ENCODE data around the gene RBBP7.

RBBP7 gene

GRCh38 chrX:16870095-16870861 lies at the start of gene RBBP7:
TSS of gene RBBP7 (minus strand) at chrX:16870362. CDS start at chrX:16870053, 309 bp downstream.
- DNase-seq = peak; percentile 80

DNA sequence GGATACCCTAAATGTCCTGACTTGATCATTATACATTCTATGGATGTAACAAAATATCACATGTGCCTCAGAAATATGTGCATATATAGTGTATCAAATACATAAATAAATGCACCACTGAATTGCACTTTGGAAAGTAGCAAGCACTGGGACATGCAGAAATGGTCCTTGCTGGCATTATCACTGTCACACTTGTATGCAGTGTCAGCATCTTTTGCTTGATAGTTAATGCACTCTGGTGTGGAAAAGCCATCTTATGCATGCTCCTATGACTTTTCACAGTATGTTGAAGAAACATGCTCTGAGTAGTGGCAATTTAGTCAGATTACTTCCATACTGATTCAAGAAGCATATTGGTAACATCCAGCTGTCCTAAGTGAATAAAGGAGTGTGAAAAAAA lies 48.8 kb upstream of the RBBP7 start:
- no peak for DNase-seq

DNA sequence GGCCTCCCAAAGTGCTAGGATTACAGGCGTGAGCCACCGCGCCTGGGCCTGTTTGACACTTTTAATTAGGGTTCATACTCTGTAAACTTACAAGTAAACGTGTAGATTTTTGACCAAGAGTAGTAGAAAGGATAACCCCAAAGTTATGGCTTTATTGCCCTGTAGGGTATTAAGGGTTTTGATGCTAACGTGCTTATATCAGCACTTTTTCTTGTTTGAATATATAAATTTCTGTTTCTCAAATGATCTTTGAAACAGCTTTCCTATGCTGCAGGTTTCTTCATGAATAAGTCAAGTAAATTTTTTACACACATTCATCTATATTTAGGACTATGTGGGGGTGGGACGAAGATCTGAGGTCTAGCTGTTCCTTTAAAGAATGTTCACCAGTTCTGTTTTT lies 47.0 kb upstream of the RBBP7 start:
- no peak for DNase-seq

- DNase-seq = no peak
Observed at GRCh38 chrX:16916561-16916960, 46.4 kb upstream of the RBBP7 start.

- no peak for DNase-seq
Observed at GRCh38 chrX:16914058-16914457, 43.9 kb upstream of the RBBP7 start.

DNA sequence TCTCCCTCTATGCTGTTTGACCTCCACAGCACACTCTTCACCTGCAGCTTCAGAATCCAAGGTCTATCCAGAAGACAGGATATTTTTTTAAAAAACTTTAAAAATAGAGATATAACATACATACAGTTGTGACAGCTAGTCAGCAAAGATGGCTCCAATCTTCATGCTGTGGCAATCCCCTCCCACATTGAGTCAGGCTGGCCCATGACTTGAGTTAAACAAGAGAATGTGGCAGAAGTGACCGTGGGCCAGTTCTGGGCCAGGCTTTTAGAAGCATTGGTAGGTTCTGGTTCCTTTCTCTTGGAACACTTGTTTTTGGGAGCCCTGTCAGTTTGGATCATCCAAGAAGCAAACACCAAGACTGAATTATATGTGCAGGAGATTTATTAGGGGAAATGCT lies 40.2 kb upstream of the RBBP7 start:
- DNase-seq = no peak

GRCh38 chrX:16903274-16904022 lies 33.3 kb upstream of the RBBP7 start:
- DNase-seq = no peak

GRCh38 chrX:16897445-16897844 lies 27.3 kb upstream of the RBBP7 start:
- no peak for DNase-seq

DNA sequence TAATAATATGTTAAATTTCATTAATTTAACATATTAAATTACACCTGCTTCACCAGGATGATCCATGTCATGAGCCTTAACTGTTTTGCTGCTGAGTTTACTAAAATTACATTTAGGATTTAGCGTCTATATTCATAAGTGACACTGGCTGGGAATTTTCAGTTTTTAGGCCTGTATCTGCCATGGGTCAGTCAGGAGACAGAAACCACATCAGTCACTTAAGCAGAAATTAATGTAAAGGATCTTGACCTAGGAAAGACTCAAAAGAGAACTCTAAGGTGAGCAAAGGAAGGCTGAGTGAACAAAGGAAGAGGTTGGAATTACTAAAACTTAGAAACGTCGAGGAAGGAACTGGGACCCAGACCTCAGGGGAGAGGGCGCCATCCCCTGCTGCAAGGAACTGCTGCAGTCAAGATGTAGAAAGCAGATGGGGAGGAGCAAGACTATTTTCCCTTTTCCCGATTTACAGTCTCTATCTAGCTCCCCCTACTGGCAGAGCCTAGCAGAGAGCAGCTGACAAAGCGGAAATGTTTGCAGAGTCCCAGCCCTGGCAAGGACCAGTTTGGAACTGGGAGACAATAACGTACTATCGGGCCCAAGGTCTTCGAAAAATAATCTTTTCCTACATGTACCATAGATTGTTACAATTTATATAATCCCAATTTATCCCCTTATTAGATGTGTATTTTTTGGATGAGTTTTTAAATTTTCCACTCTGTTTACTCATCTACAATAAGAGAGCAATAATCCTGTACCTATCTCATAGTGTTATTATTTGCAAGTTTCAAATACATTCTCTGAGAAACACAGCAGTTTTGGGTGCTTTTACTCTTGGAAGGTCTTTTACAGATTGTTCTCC lies 22.6 kb upstream of the RBBP7 start:
- DNase-seq = peak; percentile 35

- no peak for DNase-seq
Observed at GRCh38 chrX:16885628-16886027, 15.5 kb upstream of the RBBP7 start.

DNA sequence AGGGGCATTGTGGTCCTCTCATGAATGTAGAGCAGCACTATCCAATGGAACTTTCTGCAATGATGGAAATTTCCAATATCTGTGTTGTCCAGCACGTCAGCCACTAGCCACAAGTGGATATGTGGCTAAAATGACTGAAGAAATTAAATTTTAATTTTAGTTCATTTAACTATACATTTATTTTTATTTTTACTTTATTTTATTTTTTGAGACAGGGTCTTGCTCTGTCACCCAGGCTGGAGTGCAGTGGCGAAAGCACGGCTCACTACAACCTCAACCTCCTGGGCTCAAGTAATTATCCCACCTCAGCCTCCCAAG lies 13.3 kb upstream of the RBBP7 start:
- no peak for DNase-seq

DNA sequence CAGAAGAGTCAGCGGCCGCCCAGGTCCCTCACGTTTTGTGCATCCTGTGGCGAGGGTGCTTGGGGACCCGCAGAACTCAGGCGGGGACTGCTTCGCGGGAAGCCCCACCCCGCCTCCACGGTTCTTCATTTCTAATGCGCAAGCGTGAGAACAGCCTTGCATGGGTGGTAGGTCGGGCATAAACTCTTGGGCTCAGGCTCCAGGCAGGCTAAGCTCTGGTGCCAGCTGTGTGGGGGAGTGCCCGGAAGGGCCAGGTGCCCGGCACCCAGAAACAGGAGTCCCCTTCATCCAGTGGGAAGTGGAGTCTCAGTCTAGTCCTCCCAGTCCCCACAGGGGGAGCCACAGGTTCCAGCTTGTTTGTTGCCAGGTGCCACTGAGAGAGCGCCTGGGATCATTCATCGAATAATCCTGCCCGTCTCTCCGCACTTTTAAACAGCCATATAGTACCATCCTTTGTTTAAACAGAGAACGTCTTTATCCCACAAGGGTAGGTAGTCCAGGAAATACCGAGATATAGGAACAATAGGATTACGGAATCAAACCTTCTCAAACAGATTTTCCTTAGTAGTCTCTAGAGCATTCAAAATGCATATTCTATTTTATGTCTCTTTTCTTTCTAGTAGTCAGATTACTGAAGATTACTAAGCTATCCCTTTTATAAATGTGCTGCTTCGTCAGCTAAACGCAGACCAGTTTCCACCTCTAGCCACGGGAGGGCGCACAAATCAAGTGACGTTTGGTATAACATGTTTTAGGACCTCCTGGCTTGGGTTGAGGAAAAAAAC lies 12.7 kb upstream of the RBBP7 start:
- DNase-seq = peak; percentile 59

DNA sequence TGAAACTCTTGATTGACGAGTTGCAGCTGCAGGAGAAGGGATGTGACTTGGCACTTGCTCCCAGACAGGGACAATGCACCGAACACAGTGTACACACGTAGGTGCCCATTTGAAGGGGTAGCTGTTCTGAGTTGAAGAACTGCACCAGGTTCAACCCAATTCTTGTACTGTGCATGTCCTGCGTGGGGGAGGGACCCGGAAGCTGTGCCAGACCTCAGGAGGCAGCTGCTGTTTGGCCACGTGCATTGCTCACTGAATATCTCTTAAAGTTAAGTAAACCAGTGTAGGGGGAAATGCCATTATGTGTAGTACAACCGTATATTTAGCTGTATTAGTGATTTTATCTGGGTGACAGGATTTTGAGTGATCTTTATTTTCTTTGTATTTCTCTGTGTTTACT lies 12.0 kb upstream of the RBBP7 start:
- DNase-seq = no peak

- DNase-seq = no peak
Observed at GRCh38 chrX:16876696-16877095, 6.5 kb upstream of the RBBP7 start.

DNA sequence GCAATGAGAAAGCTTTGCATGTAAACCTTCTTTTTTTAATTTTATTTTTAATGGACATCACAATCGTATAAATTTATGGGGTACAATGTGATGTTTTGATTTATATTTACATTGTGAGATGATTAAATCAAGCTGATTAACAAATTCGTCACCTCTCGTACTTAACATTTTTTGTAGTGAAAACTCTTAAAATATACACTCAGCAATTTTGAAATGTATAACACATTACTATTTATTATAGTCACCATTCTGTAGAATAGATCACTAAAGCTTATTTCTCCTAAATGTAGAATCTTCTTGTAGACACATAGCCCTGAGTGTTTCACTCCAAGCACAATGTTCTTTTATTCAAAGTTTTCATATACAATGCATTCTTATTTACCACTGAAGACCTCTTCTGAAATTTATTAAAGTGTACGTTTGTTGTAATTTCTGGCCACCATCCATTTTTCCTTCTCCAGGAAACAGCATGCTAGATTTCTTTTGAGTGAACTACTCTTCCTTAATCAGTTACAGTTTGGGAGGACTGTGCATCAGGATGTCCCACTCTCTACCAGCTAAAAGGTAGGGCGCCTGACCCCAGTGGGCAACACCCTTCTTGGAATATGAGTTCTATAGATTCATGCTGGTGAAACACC lies 4.4 kb upstream of the RBBP7 start:
- no peak for DNase-seq

DNA sequence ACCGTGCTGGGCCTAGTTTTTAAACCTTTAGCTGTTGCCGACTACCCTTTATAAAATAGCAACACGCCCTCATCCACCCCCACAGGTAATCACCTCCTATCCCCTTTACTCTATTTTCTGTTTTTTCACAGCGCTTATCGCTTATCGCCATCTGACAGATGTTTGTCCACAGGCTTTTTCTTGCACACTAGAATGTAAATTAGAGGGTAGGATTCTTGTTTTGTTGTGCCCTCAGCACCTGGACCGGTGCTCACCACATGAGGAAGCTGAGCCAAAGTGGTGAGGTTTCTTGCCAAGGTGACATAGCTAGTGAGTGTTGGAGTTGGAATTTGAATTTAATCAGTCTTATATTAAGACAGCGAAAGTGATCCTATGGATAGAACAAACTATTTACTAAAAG lies 2.9 kb upstream of the RBBP7 start:
- DNase-seq = no peak

GRCh38 chrX:16870862-16871815 lies 977 bp upstream of the RBBP7 start:
- DNase-seq = no peak

DNA sequence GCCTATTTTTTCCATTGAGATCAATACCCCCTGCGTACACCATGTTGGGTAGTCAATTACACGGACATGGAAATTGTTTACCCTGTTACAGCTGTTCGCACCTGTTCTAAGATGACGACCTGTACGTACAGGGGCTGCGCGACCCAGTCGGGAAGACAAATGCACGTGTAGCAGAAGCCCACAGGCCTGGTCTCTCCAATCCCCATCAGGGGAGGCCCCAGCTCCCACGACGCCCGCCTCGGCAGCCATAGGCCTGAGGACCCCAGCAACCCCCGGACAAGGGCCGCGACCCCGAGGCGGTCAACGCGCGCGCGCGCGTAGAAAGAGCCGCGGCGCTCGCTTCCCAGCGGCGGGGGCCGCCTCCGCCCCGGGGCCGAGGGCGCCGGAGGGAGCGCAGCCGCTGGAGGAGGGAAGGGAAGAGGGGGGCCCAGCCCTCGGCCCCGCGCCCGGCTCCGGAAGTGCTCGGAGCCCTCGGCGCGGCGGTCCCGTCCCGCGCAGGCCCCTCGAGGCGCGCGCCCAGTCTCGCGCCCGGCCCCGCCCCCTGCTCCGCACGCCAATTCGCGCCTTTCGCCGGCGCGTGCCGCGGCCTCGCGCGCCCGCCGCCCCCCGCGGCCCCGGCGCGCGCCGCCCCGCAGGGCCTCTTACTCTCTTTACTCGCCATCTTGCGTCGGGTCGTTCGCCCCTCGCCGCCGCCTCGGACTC lies 618 bp downstream of the RBBP7 start:
- no peak for DNase-seq

DNA sequence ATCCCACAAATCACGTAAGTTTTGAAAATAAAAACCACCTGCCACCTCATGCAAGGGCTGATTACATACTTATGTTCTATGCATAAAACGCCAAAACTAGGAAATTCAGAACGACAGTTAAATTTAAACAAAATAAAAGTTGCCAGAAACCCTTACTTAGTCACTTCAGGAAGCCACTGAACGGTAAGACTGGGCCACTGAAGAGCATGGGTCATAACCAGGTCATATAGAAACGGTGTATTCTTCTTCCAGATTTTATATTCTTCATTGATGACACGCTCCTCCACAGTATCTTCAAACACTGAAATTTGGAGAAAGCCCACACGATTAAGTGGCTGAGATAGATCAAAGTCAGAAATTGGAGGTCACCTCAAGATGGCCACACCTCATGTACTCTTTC lies 1.2 kb downstream of the RBBP7 start:
- DNase-seq = no peak

DNA sequence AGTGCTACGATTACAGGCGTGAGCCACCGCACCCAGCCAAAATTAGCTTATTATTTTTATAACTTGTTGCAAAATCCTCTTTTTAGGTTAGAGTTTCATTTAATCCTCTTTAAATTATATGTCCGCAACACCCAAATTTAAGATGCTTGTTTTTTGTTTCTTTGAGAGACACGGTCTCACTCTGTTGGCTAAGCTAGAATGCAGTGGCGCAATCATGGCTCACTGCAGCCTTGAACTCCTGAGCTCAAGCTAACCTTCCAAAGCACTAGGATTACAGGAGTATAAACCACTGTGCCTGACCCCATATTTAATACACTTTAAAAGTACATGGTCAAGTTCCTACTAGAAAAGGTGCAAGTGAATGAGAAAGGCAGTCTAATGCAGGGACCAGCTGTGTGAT lies 2.2 kb downstream of the RBBP7 start:
- DNase-seq = no peak

GRCh38 chrX:16862829-16863228 lies 7.3 kb downstream of the RBBP7 start:
- no peak for DNase-seq
